Measurements from ENCODE around the gene RMP24.
"Not testable (repeated sequence)": the region's sequence is repeated elsewhere in the genome, so short reads cannot be mapped to it uniquely, and the experiment has no call there.

The RMP24 gene

GRCh38 chr18:35953688-35954087, 18.8 kb upstream of the RMP24 start:
- WGBS, 2 donors: 76 to 96% methylated on average over 1 of the region's 1 CpG
- Histone ChIP-seq H3K9me3 (ENCODE audit: control insufficient read depth in 4 of 4, insufficient read depth in 3 of 4, low read length in 3 of 4) (no peaks in the 10 kb centered on the region), H3K4me3 (no peak overlapping the region), H3K36me3 (ENCODE audit: control insufficient read depth in 4 of 4, insufficient read depth in 4 of 4, low read length in 4 of 4) (no peaks in the 10 kb centered on the region), H3K4me1 (ENCODE audit: control insufficient read depth in 5 of 5, insufficient read depth in 5 of 5, low read length in 5 of 5) (peaks cover 0 to 5% (median 3%) of the 10 kb centered on the region in 5 donors), H3K27ac (ENCODE audit: low read depth in 1 of 2, low read length in 1 of 2) (no peak overlapping the region), H3K27me3 (ENCODE audit: control insufficient read depth in 3 of 3, insufficient read depth in 3 of 3, low read length in 2 of 3) (peaks cover 0 to 6% (median 4%) of the 10 kb centered on the region in 3 donors), H3K9ac (ENCODE audit: insufficient read depth in 1 of 2, low read length in 2 of 2) (no peak overlapping the region)
- TF ChIP-seq CTCF (IDR thresholded peaks at IDR 0.05; ENCODE audit: control extremely low read depth, extremely low read depth): no peak
- DNase-seq: no peak
- ATAC-seq (ENCODE audit: insufficient read depth, low FRiP score): no peak

GRCh38 chr18:35956226-35956625, 16.3 kb upstream of the RMP24 start:
- 86 to 96% methylated on average over 3 of the region's 3 CpGs for WGBS, 2 donors
- no peak for DNase-seq
- H3K9me3 ChIP-seq (ENCODE audit: control insufficient read depth in 4 of 4, insufficient read depth in 3 of 4, low read length in 3 of 4): no peaks in the 10 kb centered on the region
- no peak overlapping the region for H3K4me3 ChIP-seq
- ATAC-seq (ENCODE audit: insufficient read depth, low FRiP score): no peak
- TF ChIP-seq CTCF (IDR thresholded peaks at IDR 0.05; ENCODE audit: control extremely low read depth, extremely low read depth): no peak
- no peaks in the 10 kb centered on the region for H3K36me3 ChIP-seq (ENCODE audit: control insufficient read depth in 4 of 4, insufficient read depth in 4 of 4, low read length in 4 of 4)
- H3K27me3 ChIP-seq (ENCODE audit: control insufficient read depth in 3 of 3, insufficient read depth in 3 of 3, low read length in 2 of 3): no peaks in the 10 kb centered on the region
- no peak overlapping the region for H3K9ac ChIP-seq (ENCODE audit: insufficient read depth in 1 of 2, low read length in 2 of 2)
- no peaks in the 10 kb centered on the region for H3K4me1 ChIP-seq (ENCODE audit: control insufficient read depth in 5 of 5, insufficient read depth in 5 of 5, low read length in 5 of 5)
- H3K27ac ChIP-seq (ENCODE audit: low read depth in 1 of 2, low read length in 1 of 2): no peak overlapping the region

GRCh38 chr18:35962320-35962719, 10.2 kb upstream of the RMP24 start:
- H3K9ac ChIP-seq (ENCODE audit: insufficient read depth in 1 of 2, low read length in 2 of 2): no peak overlapping the region
- no peak for TF ChIP-seq CTCF (IDR thresholded peaks at IDR 0.05; ENCODE audit: control extremely low read depth, extremely low read depth)
- DNase-seq (no peak), ATAC-seq (ENCODE audit: insufficient read depth, low FRiP score) (no peak)
- no peaks in the 10 kb centered on the region for H3K36me3 ChIP-seq (ENCODE audit: control insufficient read depth in 4 of 4, insufficient read depth in 4 of 4, low read length in 4 of 4)
- no peaks in the 10 kb centered on the region for H3K27me3 ChIP-seq (ENCODE audit: control insufficient read depth in 3 of 3, insufficient read depth in 3 of 3, low read length in 2 of 3)
- 89 to 93% methylated on average over 2 of the region's 2 CpGs for WGBS, 2 donors
- no peaks in the 10 kb centered on the region for H3K4me1 ChIP-seq (ENCODE audit: control insufficient read depth in 5 of 5, insufficient read depth in 5 of 5, low read length in 5 of 5)
- peaks cover 0 to 2% (median 0%) of the 10 kb centered on the region in 4 donors for H3K9me3 ChIP-seq (ENCODE audit: control insufficient read depth in 4 of 4, insufficient read depth in 3 of 4, low read length in 3 of 4)
- no peak overlapping the region for H3K27ac ChIP-seq (ENCODE audit: low read depth in 1 of 2, low read length in 1 of 2)
- no peak overlapping the region for H3K4me3 ChIP-seq

GRCh38 chr18:35964319-35964718, 8.2 kb upstream of the RMP24 start:
- Histone ChIP-seq H3K9ac (ENCODE audit: insufficient read depth in 1 of 2, low read length in 2 of 2) (no peak overlapping the region), H3K27ac (ENCODE audit: low read depth in 1 of 2, low read length in 1 of 2) (no peak overlapping the region), H3K36me3 (ENCODE audit: control insufficient read depth in 4 of 4, insufficient read depth in 4 of 4, low read length in 4 of 4) (no peaks in the 10 kb centered on the region), H3K27me3 (ENCODE audit: control insufficient read depth in 3 of 3, insufficient read depth in 3 of 3, low read length in 2 of 3) (no peaks in the 10 kb centered on the region), H3K9me3 (ENCODE audit: control insufficient read depth in 4 of 4, insufficient read depth in 3 of 4, low read length in 3 of 4) (peaks cover 0 to 2% (median 0%) of the 10 kb centered on the region in 4 donors), H3K4me1 (ENCODE audit: control insufficient read depth in 5 of 5, insufficient read depth in 5 of 5, low read length in 5 of 5) (no peaks in the 10 kb centered on the region), H3K4me3 (no peak overlapping the region)
- DNase-seq (no peak), ATAC-seq (ENCODE audit: insufficient read depth, low FRiP score) (no peak)
- no peak for TF ChIP-seq CTCF (IDR thresholded peaks at IDR 0.05; ENCODE audit: control extremely low read depth, extremely low read depth)

- not testable (repeated sequence) for H3K9me3 ChIP-seq (ENCODE audit: control insufficient read depth in 4 of 4, insufficient read depth in 3 of 4, low read length in 3 of 4); H3K4me3 ChIP-seq; H3K36me3 ChIP-seq (ENCODE audit: control insufficient read depth in 4 of 4, insufficient read depth in 4 of 4, low read length in 4 of 4); H3K4me1 ChIP-seq (ENCODE audit: control insufficient read depth in 5 of 5, insufficient read depth in 5 of 5, low read length in 5 of 5); ATAC-seq (ENCODE audit: insufficient read depth, low FRiP score); DNase-seq; H3K27ac ChIP-seq (ENCODE audit: low read depth in 1 of 2, low read length in 1 of 2); H3K27me3 ChIP-seq (ENCODE audit: control insufficient read depth in 3 of 3, insufficient read depth in 3 of 3, low read length in 2 of 3); H3K9ac ChIP-seq (ENCODE audit: insufficient read depth in 1 of 2, low read length in 2 of 2)
- 84 to 90% methylated on average over 4 of the region's 4 CpGs for WGBS, 2 donors
Observed at GRCh38 chr18:35967866-35968265, 4.6 kb upstream of the RMP24 start.
